Smooth muscle cell (in vitro differentiated cells): ENCODE measurements around the gene INPP5A. TPM values are rescaled to one million over a fixed set of nuclear protein-coding genes. Genes with fewer than 3 reads are reported as not detected.

Experiments
- DNase-seq: peaks from one replicate; lab custom pipeline; 2025; ENCODE audit not compliant: unreplicated experiment; lab: John Stamatoyannopoulos, UW
- H2AFZ ChIP-seq: fragments of 200-600 bp; sonication (generic); 2 replicates; pipeline ENCODE4 v1.6.0; 2016; ENCODE audit warnings: antibody characterized with exemption, low read depth, mild to moderate bottlenecking
- H3F3A ChIP-seq: fragments of 200-600 bp; sonication (generic); 2 replicates; pipeline ENCODE4 v1.6.0; 2017; ENCODE audit warnings: antibody characterized with exemption, low read depth
- H3K27ac ChIP-seq: fragments of 200-600 bp; sonication (generic); 2 replicates; pipeline ENCODE4 v1.5.1; 2016; ENCODE audit warnings: low read depth, mild to moderate bottlenecking
- H3K27me3 ChIP-seq: fragments of 200-600 bp; sonication (generic); 2 replicates; pipeline ENCODE4 v1.6.1; 2016; ENCODE audit warnings: low read depth, mild to moderate bottlenecking
- H3K36me3 ChIP-seq: fragments of 200-600 bp; sonication (generic); 2 replicates; pipeline ENCODE4 v1.5.1; 2016; ENCODE audit warnings: low read depth
- H3K4me1 ChIP-seq: fragments of 200-600 bp; sonication (generic); 2 replicates; pipeline ENCODE4 v1.5.1; 2016; ENCODE audit warnings: low read depth
- H3K4me2 ChIP-seq: fragments of 200-600 bp; sonication (generic); 2 replicates; pipeline ENCODE4 v1.6.0; 2016; ENCODE audit warnings: mild to moderate bottlenecking
- H3K4me3 ChIP-seq: fragments of 200-600 bp; sonication (generic); 2 replicates; pipeline ENCODE4 v1.5.1; 2016; ENCODE audit warnings: mild to moderate bottlenecking
- H3K79me2 ChIP-seq: fragments of 200-600 bp; sonication (generic); 2 replicates; pipeline ENCODE4 v1.6.0; 2016; ENCODE audit warnings: low read depth, mild to moderate bottlenecking
- H3K9ac ChIP-seq: fragments of 200-600 bp; sonication (generic); 2 replicates; pipeline ENCODE4 v1.6.0; 2016; ENCODE audit warnings: low read depth
- H3K9me3 ChIP-seq: fragments of 200-600 bp; sonication (generic); replicated peaks from 2 replicates; pipeline ENCODE4 v1.5.1; 2016; ENCODE audit warnings: low read depth
- H4K20me1 ChIP-seq: fragments of 200-600 bp; sonication (generic); 2 replicates; pipeline ENCODE4 v1.6.0; 2016; ENCODE audit warnings: low read depth
- WGBS: methylation state at CpG from one replicate; pipeline ENCODE4 v1.1.7; 2016; ENCODE audit warnings: low lambda C conversion rate; 5-methylcytosine and 5-hydroxymethylcytosine counted together
- polyA plus RNA-seq: library from polyadenylated mRNA; unstranded; fragments of >200 nt; fragmentation: Nextera tagmentation; extraction: Ambion mirVana; gene quantifications from 2 replicates; pipeline ENCODE4 v1.2.1, GENCODE V29; 2016
- total RNA-seq: library from RNA; depleted of rRNA; stranded (reverse); fragments of >200 nt; gene quantifications from 2 replicates; pipeline ENCODE4 v1.2.3, GENCODE V29; 2014
- TF ChIP-seq, protein P1 (sequence below): fragments of 200-600 bp; sonication (generic); IDR thresholded peaks from 2 replicates; pipeline ENCODE4 v1.5.1; 2017; ENCODE audit warnings: borderline replicate concordance, mild to moderate bottlenecking, antibody characterized with exemption; ENCODE audit not compliant: insufficient read depth, poor library complexity, severe bottlenecking

INPP5A gene, protein sequence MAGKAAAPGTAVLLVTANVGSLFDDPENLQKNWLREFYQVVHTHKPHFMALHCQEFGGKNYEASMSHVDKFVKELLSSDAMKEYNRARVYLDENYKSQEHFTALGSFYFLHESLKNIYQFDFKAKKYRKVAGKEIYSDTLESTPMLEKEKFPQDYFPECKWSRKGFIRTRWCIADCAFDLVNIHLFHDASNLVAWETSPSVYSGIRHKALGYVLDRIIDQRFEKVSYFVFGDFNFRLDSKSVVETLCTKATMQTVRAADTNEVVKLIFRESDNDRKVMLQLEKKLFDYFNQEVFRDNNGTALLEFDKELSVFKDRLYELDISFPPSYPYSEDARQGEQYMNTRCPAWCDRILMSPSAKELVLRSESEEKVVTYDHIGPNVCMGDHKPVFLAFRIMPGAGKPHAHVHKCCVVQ
- 48.0 and 65.9 TPM in 2 replicates for total RNA-seq
- polyA plus RNA-seq: 49.1 and 55.9 TPM in 2 replicates

DNA sequence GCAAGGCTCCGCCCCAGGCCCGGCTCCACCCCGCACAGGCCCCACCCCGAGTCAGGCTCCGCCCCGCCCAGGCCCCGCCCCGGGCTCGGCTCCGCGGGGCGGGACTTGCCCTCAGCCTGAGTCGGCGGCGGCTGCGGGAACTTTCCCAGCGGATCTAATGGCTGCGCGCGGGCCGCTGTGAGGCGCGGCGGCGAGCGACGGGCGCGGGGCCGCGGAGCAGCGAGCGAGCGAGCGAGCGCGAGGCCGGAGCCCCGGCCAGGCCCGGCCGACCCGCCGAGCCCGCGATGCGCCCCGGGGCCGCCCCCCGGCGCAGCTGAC lies at the start of gene INPP5A:
INPP5A (plus strand) TSS at position 104 of the 318 bp plus-strand sequence. CDS start 310 bp downstream, outside the sequence.
- H3K36me3 ChIP-seq: no peaks in the 10 kb centered on the region
- peaks cover 46% of the 10 kb centered on the region for H4K20me1 ChIP-seq
- no peaks in the 10 kb centered on the region for H3K27me3 ChIP-seq
- H3K27ac ChIP-seq: peak within 1 kb of the TSS; percentile 83
- H3F3A ChIP-seq: peaks cover 21% of the 10 kb centered on the region
- no peak for DNase-seq
- no peaks in the 10 kb centered on the region for H3K9me3 ChIP-seq
- peaks cover 40% of the 10 kb centered on the region for H3K79me2 ChIP-seq
- H3K4me2 ChIP-seq: peak within 1 kb of the TSS; percentile 99
- H3K4me1 ChIP-seq: peaks cover 41% of the 10 kb centered on the region
- H2AFZ ChIP-seq: peak within 1 kb of the TSS; percentile 57
- peak within 1 kb of the TSS; percentile 80 for H3K4me3 ChIP-seq
- WGBS: 2% methylated on average over 11 of the region's 50 CpGs
- peak within 1 kb of the TSS; percentile 84 for H3K9ac ChIP-seq
- TF ChIP-seq, protein P1, sequence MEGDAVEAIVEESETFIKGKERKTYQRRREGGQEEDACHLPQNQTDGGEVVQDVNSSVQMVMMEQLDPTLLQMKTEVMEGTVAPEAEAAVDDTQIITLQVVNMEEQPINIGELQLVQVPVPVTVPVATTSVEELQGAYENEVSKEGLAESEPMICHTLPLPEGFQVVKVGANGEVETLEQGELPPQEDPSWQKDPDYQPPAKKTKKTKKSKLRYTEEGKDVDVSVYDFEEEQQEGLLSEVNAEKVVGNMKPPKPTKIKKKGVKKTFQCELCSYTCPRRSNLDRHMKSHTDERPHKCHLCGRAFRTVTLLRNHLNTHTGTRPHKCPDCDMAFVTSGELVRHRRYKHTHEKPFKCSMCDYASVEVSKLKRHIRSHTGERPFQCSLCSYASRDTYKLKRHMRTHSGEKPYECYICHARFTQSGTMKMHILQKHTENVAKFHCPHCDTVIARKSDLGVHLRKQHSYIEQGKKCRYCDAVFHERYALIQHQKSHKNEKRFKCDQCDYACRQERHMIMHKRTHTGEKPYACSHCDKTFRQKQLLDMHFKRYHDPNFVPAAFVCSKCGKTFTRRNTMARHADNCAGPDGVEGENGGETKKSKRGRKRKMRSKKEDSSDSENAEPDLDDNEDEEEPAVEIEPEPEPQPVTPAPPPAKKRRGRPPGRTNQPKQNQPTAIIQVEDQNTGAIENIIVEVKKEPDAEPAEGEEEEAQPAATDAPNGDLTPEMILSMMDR: no peak

DNA sequence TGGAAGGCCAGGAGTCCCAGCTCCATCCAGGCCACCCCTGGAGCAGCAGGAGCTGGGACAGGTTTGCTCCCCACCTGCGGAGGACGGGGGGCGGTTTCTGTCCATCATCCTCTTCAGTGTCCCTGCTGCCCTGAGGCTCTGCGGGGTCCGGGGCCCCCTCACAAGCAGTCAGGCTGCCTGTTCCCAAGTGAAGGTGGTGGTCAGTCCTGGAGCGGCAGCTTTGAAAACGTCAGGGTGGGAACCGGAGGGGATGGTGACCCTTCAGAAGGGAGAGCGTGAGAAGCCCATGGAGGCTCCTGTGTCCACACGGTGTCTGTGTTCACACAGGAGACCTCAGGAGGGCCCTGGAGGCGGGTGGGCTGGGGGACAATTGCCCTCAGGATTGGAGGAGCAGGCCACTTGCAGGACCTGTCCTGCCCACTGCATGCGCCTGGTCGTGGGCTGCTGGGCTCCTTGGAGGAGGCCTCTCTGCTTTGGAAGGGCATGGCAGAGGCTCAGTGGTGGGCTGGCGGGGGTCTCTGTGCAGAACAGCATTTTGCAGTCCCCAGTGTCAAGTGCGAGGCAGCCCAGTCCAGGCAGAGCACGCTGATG lies 49.3 kb upstream of the INPP5A start:
- H3K36me3 ChIP-seq: no peaks in the 10 kb centered on the region
- no peaks in the 10 kb centered on the region for H3K4me1 ChIP-seq
- H3K27ac ChIP-seq: no peak overlapping the region
- H3K4me3 ChIP-seq: no peak overlapping the region
- H3K4me2 ChIP-seq: no peak overlapping the region
- H3K9ac ChIP-seq: no peak overlapping the region
- TF ChIP-seq, protein P1: no peak
- no peak overlapping the region for H2AFZ ChIP-seq
- H3K79me2 ChIP-seq: no peaks in the 10 kb centered on the region
- DNase-seq: no peak
- H3F3A ChIP-seq: no peaks in the 10 kb centered on the region
- 93% methylated on average over 16 of the region's 16 CpGs for WGBS
- no peaks in the 10 kb centered on the region for H3K27me3 ChIP-seq
- H4K20me1 ChIP-seq: no peaks in the 10 kb centered on the region
- H3K9me3 ChIP-seq: no peaks in the 10 kb centered on the region

DNA sequence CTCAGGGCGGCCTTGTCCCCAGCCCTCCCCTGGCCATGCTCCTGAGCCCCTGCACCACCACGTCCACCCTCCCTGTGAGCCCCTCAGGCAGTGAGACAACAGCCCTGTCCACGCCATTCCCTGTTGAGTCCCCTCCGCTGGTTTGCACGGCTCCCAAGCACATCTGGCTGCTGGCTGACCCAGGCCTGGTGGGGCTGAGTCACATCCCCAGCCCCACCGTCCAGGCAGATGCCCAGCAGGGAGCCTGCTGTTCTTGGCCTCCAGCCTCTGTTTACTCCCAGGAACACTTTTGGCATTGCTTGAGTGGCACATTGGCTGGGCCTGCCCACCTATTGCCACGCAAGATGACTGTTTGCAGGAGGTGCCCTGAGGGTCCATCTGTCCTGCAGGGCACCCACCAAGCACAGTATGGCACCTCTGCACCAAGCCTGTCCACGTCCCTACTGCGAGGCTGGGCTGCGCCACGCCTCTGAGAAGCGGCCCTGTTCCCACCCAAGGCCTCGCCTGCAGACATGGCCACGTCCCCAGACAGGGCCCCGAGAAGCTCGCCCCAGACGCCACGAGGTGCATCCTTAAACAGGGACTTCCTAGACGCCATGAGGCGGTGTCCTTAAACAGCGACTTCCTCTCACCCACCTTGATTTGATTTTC lies 48.4 kb upstream of the INPP5A start:
- H3K4me2 ChIP-seq: no peak overlapping the region
- 81% methylated on average over 21 of the region's 21 CpGs for WGBS
- no peaks in the 10 kb centered on the region for H3F3A ChIP-seq
- H3K9me3 ChIP-seq: no peaks in the 10 kb centered on the region
- H3K4me1 ChIP-seq: no peaks in the 10 kb centered on the region
- DNase-seq: no peak
- H3K9ac ChIP-seq: no peak overlapping the region
- no peaks in the 10 kb centered on the region for H3K36me3 ChIP-seq
- H3K79me2 ChIP-seq: no peaks in the 10 kb centered on the region
- TF ChIP-seq, protein P1: no peak
- H4K20me1 ChIP-seq: no peaks in the 10 kb centered on the region
- no peaks in the 10 kb centered on the region for H3K27me3 ChIP-seq
- no peak overlapping the region for H2AFZ ChIP-seq
- H3K27ac ChIP-seq: no peak overlapping the region
- no peak overlapping the region for H3K4me3 ChIP-seq
